Nephron progenitor cell (in vitro differentiated cells): ENCODE results near the gene IKBIP.
A peak's percentile ranks its signal among the peaks of the same experiment; 100 is the strongest.
"Not testable (repeated sequence)": the region's sequence is repeated elsewhere in the genome, so short reads cannot be mapped to it uniquely, and the experiment has no call there.

ENCODE experiments used
- DNase-seq: peaks from one replicate; pipeline ENCODE4 v3.0.0; 2021
- H3K27ac Mint-ChIP-seq: 2 replicates; pipeline ENCODE4 v1.8.0; 2021; ENCODE audit warnings: mild to moderate bottlenecking, moderate library complexity, mixed read lengths
- H3K27me3 Mint-ChIP-seq: 2 replicates; pipeline ENCODE4 v1.8.0; 2021; ENCODE audit warnings: mild to moderate bottlenecking, low read depth, mixed read lengths; ENCODE audit not compliant: poor library complexity
- H3K36me3 Mint-ChIP-seq: 2 replicates; pipeline ENCODE4 v1.8.0; 2021; ENCODE audit warnings: low read depth, mixed read lengths
- H3K4me1 Mint-ChIP-seq: 2 replicates; pipeline ENCODE4 v1.8.0; 2021; ENCODE audit warnings: mixed read lengths
- H3K4me3 Mint-ChIP-seq: 2 replicates; pipeline ENCODE4 v1.8.0; 2021; ENCODE audit warnings: mild to moderate bottlenecking, moderate library complexity, mixed read lengths
- H3K9me3 Mint-ChIP-seq: 2 replicates; pipeline ENCODE4 v1.8.0; 2021; ENCODE audit warnings: mild to moderate bottlenecking, moderate library complexity, mixed read lengths
- CTCF ChIP-seq: fragments of 200-600 bp; sonication (generic); IDR thresholded peaks from 2 replicates; pipeline ENCODE4 v1.5.0; 2021; ENCODE audit warnings: antibody characterized with exemption

The IKBIP gene

GRCh38 chr12:98618952-98619351, 25.6 kb downstream of the IKBIP start:
- no peak for TF ChIP-seq CTCF
- H3K27me3 Mint-ChIP-seq, result no peaks in the 10 kb centered on the region

GRCh38 chr12:98612696-98613334, 31.8 kb downstream of the IKBIP start:
- Mint-ChIP-seq H3K9me3 (peaks cover 17% of the 10 kb centered on the region), H3K27me3 (no peaks in the 10 kb centered on the region), H3K4me3 (no peak overlapping the region), H3K36me3 (peaks cover 58% of the 10 kb centered on the region), H3K4me1 (peaks cover 7% of the 10 kb centered on the region), H3K27ac (peak overlapping the region; percentile 28)
- no peak for DNase-seq
- no peak for TF ChIP-seq CTCF

More at GRCh38 chr12:98618952-98619351, 25.6 kb downstream of the IKBIP start:
- H3K36me3 Mint-ChIP-seq, result peaks cover 46% of the 10 kb centered on the region
- no peak overlapping the region for H3K27ac Mint-ChIP-seq
- DNase-seq, result no peak
- H3K9me3 Mint-ChIP-seq, result peaks cover 14% of the 10 kb centered on the region
- H3K4me3 Mint-ChIP-seq, result no peak overlapping the region
- no peaks in the 10 kb centered on the region for H3K4me1 Mint-ChIP-seq

- DNase-seq, result no peak
- H3K4me3 Mint-ChIP-seq, result no peak overlapping the region
- no peak for TF ChIP-seq CTCF
- H3K4me1 Mint-ChIP-seq, result peaks cover 7% of the 10 kb centered on the region
- peaks cover 4% of the 10 kb centered on the region for H3K9me3 Mint-ChIP-seq
- no peak overlapping the region for H3K27ac Mint-ChIP-seq
- H3K27me3 Mint-ChIP-seq, result no peaks in the 10 kb centered on the region
- peaks cover 38% of the 10 kb centered on the region for H3K36me3 Mint-ChIP-seq
Observed at GRCh38 chr12:98610596-98610995, 34.0 kb downstream of the IKBIP start.

GRCh38 chr12:98606359-98606988, 38.1 kb downstream of the IKBIP start:
- no peak for TF ChIP-seq CTCF
- no peak overlapping the region for H3K27ac Mint-ChIP-seq
- no peaks in the 10 kb centered on the region for H3K4me1 Mint-ChIP-seq
- H3K36me3 Mint-ChIP-seq, result peaks cover 40% of the 10 kb centered on the region
- H3K4me3 Mint-ChIP-seq, result no peak overlapping the region
- H3K9me3 Mint-ChIP-seq, result peaks cover 4% of the 10 kb centered on the region
- DNase-seq, result no peak
- H3K27me3 Mint-ChIP-seq, result no peaks in the 10 kb centered on the region

GRCh38 chr12:98601924-98602323, 42.7 kb downstream of the IKBIP start:
- no peak for TF ChIP-seq CTCF
- H3K9me3 Mint-ChIP-seq, result no peaks in the 10 kb centered on the region
- H3K4me1 Mint-ChIP-seq, result no peaks in the 10 kb centered on the region
- peaks cover 78% of the 10 kb centered on the region for H3K36me3 Mint-ChIP-seq
- H3K4me3 Mint-ChIP-seq, result no peak overlapping the region
- H3K27me3 Mint-ChIP-seq, result no peaks in the 10 kb centered on the region
- DNase-seq, result no peak
- peak overlapping the region; percentile 75 for H3K27ac Mint-ChIP-seq

GRCh38 chr12:98597313-98597712, 47.3 kb downstream of the IKBIP start:
- DNase-seq, H3K4me3 Mint-ChIP-seq, H3K9me3 Mint-ChIP-seq, H3K27ac Mint-ChIP-seq, H3K27me3 Mint-ChIP-seq: not testable (repeated sequence)
- peaks cover 26% of the 10 kb centered on the region for H3K4me1 Mint-ChIP-seq
- peaks cover 65% of the 10 kb centered on the region for H3K36me3 Mint-ChIP-seq
